GM21360 (cell line): ENCODE data around the gene SOX18.

ENCODE experiments used
- ATAC-seq: cut with Tn5 transposase; IDR thresholded peaks from one replicate; pipeline ENCODE4 v1.9.1; 2021; ENCODE audit warnings: mild to moderate bottlenecking, moderate library complexity; ENCODE audit not compliant: unreplicated experiment

SOX18 gene

DNA sequence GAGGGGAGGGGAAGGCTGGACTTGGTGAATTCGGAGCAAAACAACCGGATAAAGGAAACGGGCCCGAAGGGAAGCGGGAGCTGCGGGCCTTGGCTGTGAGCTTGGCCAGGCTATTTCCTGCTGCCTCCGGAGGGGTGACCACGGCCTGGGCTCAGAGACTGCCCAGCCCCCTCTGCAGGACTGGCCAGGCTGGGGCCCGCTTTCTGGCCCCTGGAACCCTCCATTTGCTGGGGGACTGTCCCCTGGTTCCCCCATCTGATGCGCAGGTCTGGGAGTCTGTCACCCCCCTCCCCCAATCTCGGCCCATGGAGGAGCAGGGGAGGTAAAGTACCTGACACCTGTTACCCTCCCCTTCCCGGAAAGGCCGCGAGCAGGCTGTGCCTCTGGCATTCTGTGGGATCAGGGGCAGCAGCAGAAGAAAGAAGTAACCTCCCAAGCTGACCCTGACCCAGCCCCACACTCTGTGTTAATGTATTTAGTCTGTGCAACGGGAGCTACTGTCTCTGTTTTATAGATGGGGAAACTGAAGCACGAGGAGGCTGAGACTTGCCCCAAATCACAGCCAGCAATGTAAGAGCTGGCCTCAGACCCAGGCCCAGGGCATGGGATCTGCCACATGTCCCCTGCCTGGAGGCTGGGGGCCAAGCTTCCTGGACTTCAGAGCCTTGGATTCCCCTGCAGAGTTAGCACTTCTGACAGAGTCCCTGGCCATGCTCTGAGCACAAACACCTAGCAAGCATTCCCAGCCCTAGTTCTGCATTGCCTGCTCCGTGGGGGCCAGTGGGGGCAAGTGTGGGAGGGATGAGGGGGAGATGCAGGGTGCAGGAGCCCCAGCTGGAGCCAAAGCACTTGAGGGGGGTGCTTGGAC lies 9.9 kb downstream of the SOX18 start:
- ATAC-seq: no peak

DNA sequence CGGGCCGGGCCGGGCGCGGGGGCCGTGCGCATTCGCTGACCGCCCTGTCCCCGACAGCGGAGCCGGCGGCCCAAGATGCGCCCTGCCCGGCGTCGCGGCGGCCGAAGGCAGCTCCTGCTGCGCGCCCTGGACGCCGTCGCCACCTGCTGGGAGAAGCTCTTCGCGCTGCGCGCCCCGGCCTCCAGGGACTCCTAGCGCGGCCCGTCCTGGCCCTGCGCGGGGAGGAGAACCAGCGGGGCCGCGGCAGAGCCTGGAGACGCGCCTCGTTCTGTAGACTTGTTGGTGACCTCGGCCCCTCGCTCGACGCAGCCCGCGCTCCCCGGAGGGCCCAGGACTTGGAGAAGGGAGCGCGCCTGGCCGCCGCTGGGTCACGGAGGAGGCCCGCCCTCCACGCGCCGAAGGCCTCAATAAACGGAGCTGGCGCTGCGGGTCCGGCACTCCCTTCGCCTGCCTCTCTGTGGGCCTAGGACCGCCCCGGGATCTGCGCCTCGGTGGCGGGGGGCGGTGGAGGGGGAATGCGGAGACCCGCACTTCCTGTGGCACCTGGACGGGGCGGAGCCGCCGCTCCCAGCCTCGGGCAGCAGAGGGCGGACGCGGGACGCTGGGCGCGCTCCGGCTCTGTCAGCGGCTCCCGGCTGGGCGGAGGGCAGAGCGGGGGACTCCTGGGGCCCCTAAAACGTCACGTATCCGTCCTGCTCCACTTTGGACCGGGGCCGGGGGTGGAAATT lies 10.7 kb downstream of the SOX18 start:
- peak; percentile 40 for ATAC-seq

- peak; percentile 22 for ATAC-seq
Observed at GRCh38 chr20:64038224-64038564, 11.2 kb downstream of the SOX18 start.

DNA sequence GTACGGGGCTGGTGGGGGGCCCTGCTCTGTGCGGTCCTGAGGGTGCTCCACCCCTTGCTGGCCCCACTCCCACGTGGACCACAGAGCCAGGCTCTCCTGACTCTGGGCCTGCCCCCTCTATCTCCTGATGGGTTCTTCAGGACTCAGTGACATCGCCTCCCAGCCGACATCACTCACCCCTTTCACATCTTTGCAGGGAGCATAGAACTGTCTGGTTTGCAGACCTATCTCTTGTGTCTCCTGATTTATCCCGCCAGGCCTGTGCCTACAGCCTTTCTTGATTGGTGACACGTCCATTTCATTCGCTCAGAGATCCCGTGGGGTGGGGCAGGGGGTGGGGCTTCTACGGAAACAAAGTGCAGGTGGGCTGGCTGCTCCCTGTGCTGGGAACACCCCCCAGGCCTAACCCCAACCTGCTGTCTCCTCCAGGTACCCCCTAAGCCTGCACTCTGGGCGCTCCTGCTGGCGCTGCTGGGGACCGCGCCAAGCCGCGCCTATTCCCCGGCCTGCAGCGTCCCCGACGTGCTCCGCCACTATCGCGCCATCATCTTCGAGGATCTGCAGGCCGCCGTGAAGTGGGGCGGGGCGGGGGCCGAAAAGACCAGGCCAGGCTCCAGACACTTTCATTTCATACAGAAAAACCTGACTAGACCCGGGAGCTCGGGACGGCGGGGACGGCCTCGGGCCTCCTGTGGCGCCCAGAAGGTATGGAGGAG lies 11.8 kb downstream of the SOX18 start:
- ATAC-seq: no peak

- ATAC-seq: no peak
Observed at GRCh38 chr20:64037199-64037497, 12.3 kb downstream of the SOX18 start.

DNA sequence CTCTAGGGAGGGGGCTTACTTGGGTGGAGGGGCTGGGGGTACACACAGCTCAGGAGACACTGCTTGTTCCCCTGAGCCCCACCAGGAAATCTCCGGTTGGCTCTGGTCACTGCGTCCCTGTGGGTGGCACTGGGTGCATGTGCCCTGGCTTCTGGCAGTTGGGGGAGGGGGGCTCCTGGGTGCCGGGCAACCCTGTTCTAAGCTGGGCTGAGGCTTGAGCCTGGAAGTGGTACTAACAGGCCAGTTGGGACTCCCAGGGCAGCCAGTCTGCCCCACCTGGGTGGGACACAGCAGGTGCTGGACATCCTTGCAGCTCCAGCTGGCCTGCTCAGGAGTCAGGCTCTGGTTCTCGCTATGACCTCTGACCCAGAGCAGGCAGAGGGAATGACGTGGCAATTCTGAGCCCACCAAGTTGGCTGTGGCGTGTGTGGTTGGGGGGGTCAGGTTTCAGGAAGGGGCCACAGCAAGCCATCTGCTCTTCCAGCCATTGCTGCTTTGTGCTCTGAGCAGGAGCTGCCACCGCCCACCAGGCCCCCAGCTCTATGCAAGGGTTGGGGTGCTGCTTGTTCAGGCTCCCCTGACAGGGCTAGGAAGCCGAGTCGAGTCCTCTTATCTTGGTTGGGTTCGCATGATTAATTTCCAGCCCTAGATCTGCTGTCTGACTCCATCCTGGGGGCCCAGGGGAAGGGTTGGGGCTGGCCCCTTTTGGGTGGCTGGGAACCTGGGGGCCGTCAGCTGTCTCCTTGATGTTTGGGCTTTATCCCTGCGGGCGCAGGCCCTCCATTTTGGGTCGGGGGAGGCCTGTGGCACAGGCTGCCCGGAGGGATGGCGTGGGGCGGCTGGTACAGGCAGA lies 12.9 kb downstream of the SOX18 start:
- no peak for ATAC-seq

DNA sequence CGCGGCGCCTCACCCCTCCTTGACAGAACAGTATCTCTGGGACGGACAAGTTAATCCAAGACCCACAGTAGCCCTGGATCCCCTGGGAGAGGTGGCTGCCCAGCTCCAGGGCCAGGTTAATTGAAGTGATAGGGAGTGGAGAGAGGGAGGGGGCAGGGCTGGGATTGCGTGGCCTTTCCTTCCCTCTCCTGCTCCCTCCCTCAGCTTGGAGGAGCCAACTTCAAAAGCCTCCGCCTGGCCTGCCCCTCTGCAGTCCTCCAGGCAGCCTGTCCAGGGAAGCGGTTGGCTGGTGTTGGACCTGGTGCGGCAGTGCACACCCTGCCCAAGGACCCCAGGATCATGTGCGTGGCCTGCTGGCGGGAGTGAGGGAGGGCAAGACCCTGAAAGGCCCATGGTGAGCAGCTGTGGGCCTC lies 13.5 kb downstream of the SOX18 start, which contains the start of gene C20orf204:
C20orf204 (plus strand) TSS at position 250 of the 413 bp plus-strand sequence; CDS start at position 392, 142 bp downstream.
- no peak for ATAC-seq

- no peak for ATAC-seq
Observed at GRCh38 chr20:64035066-64035932, 14.1 kb downstream of the SOX18 start.

- no peak for ATAC-seq
Observed at GRCh38 chr20:64033981-64034493, 15.4 kb downstream of the SOX18 start.

DNA sequence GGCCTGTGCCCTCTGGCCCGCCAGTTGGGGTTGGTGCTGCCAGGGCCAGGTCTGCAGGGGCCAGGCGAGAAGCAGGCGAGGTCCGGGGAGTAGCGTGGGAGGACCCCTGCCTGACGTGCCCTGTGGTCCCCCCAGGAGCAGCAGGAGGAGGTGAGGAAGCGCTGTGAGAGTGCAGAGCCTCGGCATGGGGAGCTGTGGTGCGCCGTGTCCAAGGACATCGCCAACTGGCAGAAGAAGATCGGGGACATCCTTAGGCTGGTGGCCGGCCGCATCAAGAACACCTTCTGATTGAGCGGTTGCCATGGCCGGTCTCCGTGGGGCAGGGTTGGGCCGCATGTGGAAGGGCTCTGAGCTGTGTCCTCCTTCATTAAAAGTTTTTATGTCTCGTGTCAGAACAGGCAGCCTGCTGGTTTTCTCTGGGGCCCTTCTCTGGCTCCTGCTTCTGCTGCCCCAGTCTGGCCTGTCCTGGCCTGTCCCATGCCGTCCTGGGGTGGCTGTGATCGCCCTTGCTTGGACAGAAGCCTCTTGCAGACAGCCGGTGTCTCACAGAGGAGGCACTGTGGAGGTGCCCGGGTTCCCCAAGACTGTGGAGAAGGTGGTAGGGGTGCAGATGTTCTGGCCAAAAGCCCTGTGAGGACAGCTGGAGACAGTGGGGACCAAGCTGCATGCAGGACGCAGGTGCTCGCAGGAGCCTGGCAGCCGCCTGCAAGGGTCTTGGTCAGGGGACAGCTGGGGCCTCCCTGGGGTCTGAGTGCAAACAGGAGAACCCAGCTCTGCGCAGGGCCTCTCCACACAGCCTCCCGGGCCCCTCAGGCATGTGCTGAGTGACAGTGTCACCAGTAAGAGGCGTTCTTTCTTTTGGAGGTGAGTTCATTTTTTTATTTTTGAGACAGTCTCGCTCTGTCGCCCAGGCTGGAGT lies 16.5 kb downstream of the SOX18 start:
- ATAC-seq: no peak

DNA sequence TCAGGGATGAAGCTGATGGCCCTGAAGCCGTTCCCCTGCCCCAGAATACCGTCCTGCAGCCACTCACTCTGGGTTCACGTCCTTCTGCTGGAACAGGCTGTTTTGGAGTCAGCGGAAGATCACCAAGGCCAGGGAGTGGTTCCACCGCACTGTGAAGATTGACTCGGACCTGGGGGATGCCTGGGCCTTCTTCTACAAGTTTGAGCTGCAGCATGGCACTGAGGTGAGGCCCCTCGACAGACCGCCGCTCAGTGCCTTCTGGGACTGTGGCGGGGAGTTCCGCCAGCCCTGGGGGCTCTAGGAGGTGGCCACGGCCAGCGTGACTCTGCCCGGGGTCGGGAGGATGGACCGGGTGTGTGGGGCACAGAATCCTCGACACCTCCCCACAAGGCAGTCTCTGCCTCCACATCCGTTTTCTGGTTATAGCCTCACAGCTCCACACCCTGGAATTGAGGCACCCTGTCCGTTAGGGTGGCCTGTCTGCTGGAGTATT lies 17.6 kb downstream of the SOX18 start:
- no peak for ATAC-seq

DNA sequence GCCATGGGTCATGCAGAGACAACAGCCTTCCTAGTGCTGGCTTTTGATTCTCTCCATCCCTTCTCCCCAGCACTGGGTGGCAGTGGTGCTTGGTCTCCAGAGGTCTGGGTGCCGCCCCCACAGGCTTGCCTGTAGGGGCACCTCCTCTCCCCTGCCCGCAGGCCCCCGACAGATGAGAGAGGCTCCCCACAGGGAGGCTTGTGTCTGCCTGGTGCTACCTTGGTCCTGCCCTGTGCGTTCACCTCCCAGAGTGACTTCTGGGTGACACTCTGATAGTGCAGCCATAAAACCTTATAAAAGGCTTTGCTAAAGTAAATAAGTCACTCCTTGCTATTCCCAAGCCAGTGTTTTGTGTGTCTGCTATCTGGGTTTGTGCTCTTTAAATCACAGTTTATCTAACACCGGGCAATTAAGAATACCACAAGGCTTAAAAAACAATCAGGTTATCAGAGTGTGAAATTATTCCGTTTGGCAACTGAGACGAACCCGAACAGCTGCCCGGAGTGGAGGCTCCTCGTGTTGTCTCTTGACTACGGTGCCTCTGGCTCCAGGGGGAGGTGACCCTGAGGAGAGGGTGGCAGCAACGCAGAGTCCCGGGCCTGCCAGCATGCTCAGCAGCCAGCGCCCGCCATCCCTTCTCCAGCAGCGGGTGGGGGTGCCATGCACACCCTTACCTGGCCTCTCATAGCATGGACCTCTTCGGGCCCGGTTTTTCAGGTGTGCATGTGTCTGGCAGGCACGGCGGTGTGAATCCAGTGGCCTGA lies 18.9 kb downstream of the SOX18 start:
- ATAC-seq: no peak

- no peak for ATAC-seq
Observed at GRCh38 chr20:64029293-64030117, 19.9 kb downstream of the SOX18 start.

DNA sequence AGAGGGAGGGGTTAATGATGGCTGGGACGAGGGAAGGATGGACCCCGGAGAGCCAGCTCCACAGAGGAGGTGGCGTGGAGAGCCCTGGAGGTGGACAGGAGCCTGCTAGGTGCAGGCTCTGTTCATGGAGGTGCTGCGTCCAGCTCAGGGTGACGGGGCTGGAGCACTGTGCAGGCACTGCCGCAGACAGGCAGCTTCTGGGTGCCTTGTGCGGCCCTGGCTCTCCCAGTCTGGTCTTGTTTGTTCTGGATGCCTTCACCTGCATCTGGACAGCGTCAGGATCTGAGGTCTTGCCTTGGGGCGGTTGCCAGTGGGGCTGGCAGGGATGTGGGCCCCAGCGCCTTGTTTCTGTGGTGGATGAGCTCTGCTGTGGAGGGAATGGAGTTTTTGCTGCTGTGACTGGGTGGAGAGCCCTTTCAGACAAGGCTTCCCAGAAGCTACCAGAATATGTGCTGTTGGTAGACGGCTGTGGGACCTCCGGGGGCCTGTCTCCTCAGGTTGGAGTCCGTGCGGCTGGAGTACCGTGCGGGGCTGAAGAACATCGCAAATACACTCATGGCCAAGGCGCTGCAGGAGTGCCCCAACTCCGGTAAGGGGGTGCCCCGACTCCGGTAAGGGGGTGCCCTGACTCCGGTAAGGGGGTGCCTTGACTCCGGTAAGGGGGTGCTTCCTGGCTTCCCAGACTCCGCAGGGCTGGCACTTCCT lies 21.3 kb downstream of the SOX18 start:
- no peak for ATAC-seq

DNA sequence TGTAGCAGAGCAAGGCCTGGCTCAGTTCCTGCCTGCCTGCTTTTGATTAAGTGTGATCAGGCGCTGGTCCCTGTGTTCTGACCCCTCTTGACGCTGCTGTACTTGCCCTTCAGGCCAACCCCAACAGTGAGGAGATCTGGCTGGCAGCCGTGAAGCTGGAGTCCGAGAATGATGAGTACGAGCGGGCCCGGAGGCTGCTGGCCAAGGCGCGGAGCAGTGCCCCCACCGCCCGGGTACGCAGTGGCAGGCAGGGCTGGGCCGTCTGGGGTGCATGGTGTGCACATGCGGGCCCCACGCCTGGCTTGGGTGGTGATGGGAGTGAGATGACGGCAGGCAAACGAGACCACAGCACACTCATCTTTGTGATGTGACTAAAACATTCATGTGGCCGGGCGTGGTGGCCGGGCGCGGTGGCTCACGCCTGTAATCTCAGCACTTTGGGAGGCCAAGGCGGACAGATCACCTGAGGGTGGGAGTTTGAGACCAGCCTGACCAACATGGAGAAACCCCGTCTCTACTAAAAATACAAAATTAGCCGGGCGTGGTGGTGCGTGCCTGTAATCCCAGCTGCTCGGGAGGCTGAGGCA lies 23.5 kb downstream of the SOX18 start:
- no peak for ATAC-seq
